Adipose tissue (tissue), 3 donors: ENCODE data around the gene GEMIN7. TPM values are rescaled to one million over a fixed set of nuclear protein-coding genes. Genes with fewer than 3 reads are reported as not detected.

ENCODE experiments used
- H3K27ac ChIP-seq: one replicate; pipeline ENCODE4 v1.5.1; 2013; ENCODE audit warnings: low read depth, low read length
- WGBS, 3 donors: extraction: QIAGEN DNeasy Blood & Tissue Kit; methylation state at CpG; one replicate each; pipeline ENCODE4 v1.1.7; 2013; 5-methylcytosine and 5-hydroxymethylcytosine counted together
- polyA plus RNA-seq, 3 donors: library from polyadenylated mRNA; stranded (reverse); fragments of 200-250 nt; gene quantifications; one replicate each; pipeline ENCODE4 v1.2.3, GENCODE V29; 2013
- donor health status: healthy with polysubstance abuse.
- donor health status: Bipolar disorder and iron deficiency.
- donor health status: healthy.

The GEMIN7 gene
- polyA plus RNA-seq, 3 donors, result 12.4 to 29.6 (median 19.3) TPM

GRCh38 chr19:45058622-45059159 is 20.4 kb upstream of the GEMIN7 start:
- no peak overlapping the region for H3K27ac ChIP-seq
- 79 to 89% (median 86%) methylated on average over 14 of the region's 14 CpGs for WGBS, 3 donors

- WGBS, 3 donors, result 49 to 67% (median 63%) methylated on average over 16 of the region's 16 CpGs
- no peak overlapping the region for H3K27ac ChIP-seq
Measured at GRCh38 chr19:45059258-45059965, 19.6 kb upstream of the GEMIN7 start.

GRCh38 chr19:45061965-45062364 is 17.1 kb upstream of the GEMIN7 start:
- no peak overlapping the region for H3K27ac ChIP-seq
- WGBS, 3 donors, result 89 to 95% (median 92%) methylated on average over 4 of the region's 4 CpGs

- no peak overlapping the region for H3K27ac ChIP-seq
- 96 to 98% (median 97%) methylated on average over 73 to 85 of the region's 85 CpGs for WGBS, 3 donors
Measured at GRCh38 chr19:45063851-45064801, 14.9 kb upstream of the GEMIN7 start.

- WGBS, 3 donors, result 92 to 96% (median 94%) methylated on average over 38 of the region's 38 CpGs
- no peak overlapping the region for H3K27ac ChIP-seq
Measured at GRCh38 chr19:45066921-45067661, 12.0 kb upstream of the GEMIN7 start.

GRCh38 chr19:45068041-45068440 is 11.0 kb upstream of the GEMIN7 start:
- 82 to 93% (median 89%) methylated on average over 5 to 10 of the region's 10 CpGs for WGBS, 3 donors
- no peak overlapping the region for H3K27ac ChIP-seq

GRCh38 chr19:45069056-45069455 is 10.0 kb upstream of the GEMIN7 start:
- no peak overlapping the region for H3K27ac ChIP-seq
- WGBS, 3 donors, result 67 to 86% (median 78%) methylated on average over 13 of the region's 13 CpGs

- no peak overlapping the region for H3K27ac ChIP-seq
- WGBS, 3 donors, result 88 to 91% (median 88%) methylated on average over 6 of the region's 6 CpGs
Measured at GRCh38 chr19:45070214-45070613, 8.8 kb upstream of the GEMIN7 start.

- WGBS, 3 donors, result 85 to 93% (median 90%) methylated on average over 18 to 19 of the region's 19 CpGs
- no peak overlapping the region for H3K27ac ChIP-seq
Measured at GRCh38 chr19:45070861-45071544, 8.1 kb upstream of the GEMIN7 start.

- 92 to 97% (median 95%) methylated on average over 25 of the region's 25 CpGs for WGBS, 3 donors
- H3K27ac ChIP-seq, result no peak overlapping the region
Measured at GRCh38 chr19:45071545-45071938, 7.5 kb upstream of the GEMIN7 start.

GRCh38 chr19:45071969-45072790 is 6.9 kb upstream of the GEMIN7 start:
- WGBS, 3 donors, result 86 to 88% (median 87%) methylated on average over 33 to 34 of the region's 34 CpGs
- no peak overlapping the region for H3K27ac ChIP-seq

GRCh38 chr19:45074744-45075300 is 4.2 kb upstream of the GEMIN7 start:
- WGBS, 3 donors, result 63 to 78% (median 64%) methylated on average over 11 of the region's 11 CpGs
- no peak overlapping the region for H3K27ac ChIP-seq

- WGBS, 3 donors, result 9 to 20% (median 16%) methylated on average over 20 to 26 of the region's 26 CpGs
- no peak overlapping the region for H3K27ac ChIP-seq
Measured at GRCh38 chr19:45075301-45076028, 3.6 kb upstream of the GEMIN7 start.

- 2 to 5% (median 2%) methylated on average over 39 to 81 of the region's 81 CpGs for WGBS, 3 donors
- no peak within 1 kb of the TSS for H3K27ac ChIP-seq
Measured at GRCh38 chr19:45076029-45076850, 2.8 kb upstream of the GEMIN7 start, which contains the start of gene ZNF296. ZNF296 (minus strand) TSS chr19:45076478; CDS start chr19:45076373, 105 bp downstream.
